T-cell (primary cell): Measurements from ENCODE around the gene XXYLT1. TPM values are rescaled to one million over a fixed set of nuclear protein-coding genes. Genes with fewer than 3 reads are reported as not detected.

Experiments
- ATAC-seq, 4 experiments: fragments of 200-7000 bp in 3 of 4; fragments of 150-1000 bp in 1 of 4; cut with Tn5 transposase; replicated peaks in 1 of 4; 1 replicate in 3 of 4; 2 replicates in 1 of 4; pipeline ENCODE4 v1.10.0; 2021; ENCODE audit warnings: moderate library complexity in 3 of 4, mild to moderate bottlenecking in 2 of 4, moderate number of reproducible peaks in 1 of 4
- CTCF ChIA-PET, 2 donors: fragments of 300-600 bp; sonication (Branson Sonifier 250); formaldehyde crosslinking; loops; one replicate each; lab custom pipeline; 2022; ENCODE audit warnings: antibody characterized with exemption in 2 of 2; lab: Charles Lee
- POLR2A ChIA-PET, 2 donors: fragments of 300-600 bp; sonication (Branson Sonifier 250); formaldehyde crosslinking; loops; one replicate each; lab custom pipeline; 2022; ENCODE audit warnings: antibody characterized with exemption in 2 of 2; lab: Charles Lee
- DNase-seq, 35 experiments: peaks; one replicate each; pipeline versions ENCODE4 v3.0.0 to v3.0.0-alpha.2; 2013 to 2023
- H3K27ac ChIP-seq: one replicate; pipeline ENCODE4 v1.5.1; 2013; ENCODE audit warnings: low read length
- H3K27me3 ChIP-seq, 2 experiments: replicated peaks in 1 of 2; 1 replicate in 1 of 2; 2 replicates in 1 of 2; pipeline versions ENCODE4 v1.6.1 to v1.7.0; 2013; ENCODE audit warnings: low read length in 1 of 2, mixed read lengths in 1 of 2; ENCODE audit not compliant: control insufficient read depth in 2 of 2, insufficient read depth in 2 of 2; ENCODE audit errors: extremely low read depth in 1 of 2
- H3K36me3 ChIP-seq, 2 donors: 1 replicate in 1 of 2; 2 replicates in 1 of 2; pipeline versions ENCODE4 v1.6.1 to v1.7.0; 2013; ENCODE audit warnings: low read length in 1 of 2; ENCODE audit not compliant: control insufficient read depth in 2 of 2, insufficient read depth in 1 of 2; ENCODE audit errors: extremely low read depth in 1 of 2
- H3K4me1 ChIP-seq, 2 experiments: 1 replicate in 1 of 2; 2 replicates in 1 of 2; pipeline versions ENCODE4 v1.6.1 to v1.7.0; 2013; ENCODE audit warnings: low read length in 2 of 2, mixed read lengths in 1 of 2; ENCODE audit not compliant: insufficient read depth in 2 of 2, control insufficient read depth in 1 of 2; ENCODE audit errors: extremely low read depth in 1 of 2
- H3K4me3 ChIP-seq, 2 donors: 1 replicate in 1 of 2; 2 replicates in 1 of 2; pipeline versions ENCODE4 v1.5.1 to v1.7.0; 2013; ENCODE audit warnings: mild to moderate bottlenecking in 2 of 2, low read length in 1 of 2, moderate library complexity in 1 of 2; ENCODE audit not compliant: control insufficient read depth in 1 of 2; ENCODE audit errors: extremely low read depth in 1 of 2
- H3K9me3 ChIP-seq: 2 replicates; pipeline ENCODE4 v1.7.0; 2013
- H3K27ac Mint-ChIP-seq, 2 donors: one replicate each; pipeline ENCODE4 v1.8.0; 2020 to 2021; ENCODE audit warnings: mild to moderate bottlenecking in 2 of 2, mixed read lengths in 2 of 2
- H3K27me3 Mint-ChIP-seq, 2 donors: one replicate each; pipeline ENCODE4 v1.8.0; 2021 to 2022; ENCODE audit warnings: mixed read lengths in 2 of 2
- H3K36me3 Mint-ChIP-seq: one replicate; pipeline ENCODE4 v1.8.0; 2021; ENCODE audit warnings: mixed read lengths
- H3K4me1 Mint-ChIP-seq, 3 donors: one replicate each; pipeline ENCODE4 v1.8.0; 2020 to 2022; ENCODE audit warnings: mixed read lengths in 3 of 3, mild to moderate bottlenecking in 1 of 3
- H3K4me3 Mint-ChIP-seq, 3 donors: one replicate each; pipeline ENCODE4 v1.8.0; 2020 to 2022; ENCODE audit warnings: mild to moderate bottlenecking in 3 of 3, mixed read lengths in 3 of 3, moderate library complexity in 3 of 3
- H3K9me3 Mint-ChIP-seq, 3 donors: one replicate each; pipeline ENCODE4 v1.8.0; 2020 to 2022; ENCODE audit warnings: mixed read lengths in 3 of 3
- WGBS: methylation state at CpG from one replicate; pipeline ENCODE4 v1.1.5; 2013; ENCODE audit warnings: missing lambda C conversion rate; ENCODE audit not compliant: insufficient coverage; 5-methylcytosine and 5-hydroxymethylcytosine counted together
- total RNA-seq, 35 experiments: library from RNA in 6 of 35; stranded (reverse) in 6 of 35; fragments of 120-200 nt in 1 of 35; gene quantifications; one replicate each; pipeline versions ENCODE4 v1.2.1 to v1.2.4 and lab custom pipeline; 2013 to 2026

The XXYLT1 gene
- total RNA-seq, 5 donors from 2014 or later (not counting 1 experiment from before 2014, with no cell fraction given) = 4.6 to 9.1 (median 5.7) TPM

DNA sequence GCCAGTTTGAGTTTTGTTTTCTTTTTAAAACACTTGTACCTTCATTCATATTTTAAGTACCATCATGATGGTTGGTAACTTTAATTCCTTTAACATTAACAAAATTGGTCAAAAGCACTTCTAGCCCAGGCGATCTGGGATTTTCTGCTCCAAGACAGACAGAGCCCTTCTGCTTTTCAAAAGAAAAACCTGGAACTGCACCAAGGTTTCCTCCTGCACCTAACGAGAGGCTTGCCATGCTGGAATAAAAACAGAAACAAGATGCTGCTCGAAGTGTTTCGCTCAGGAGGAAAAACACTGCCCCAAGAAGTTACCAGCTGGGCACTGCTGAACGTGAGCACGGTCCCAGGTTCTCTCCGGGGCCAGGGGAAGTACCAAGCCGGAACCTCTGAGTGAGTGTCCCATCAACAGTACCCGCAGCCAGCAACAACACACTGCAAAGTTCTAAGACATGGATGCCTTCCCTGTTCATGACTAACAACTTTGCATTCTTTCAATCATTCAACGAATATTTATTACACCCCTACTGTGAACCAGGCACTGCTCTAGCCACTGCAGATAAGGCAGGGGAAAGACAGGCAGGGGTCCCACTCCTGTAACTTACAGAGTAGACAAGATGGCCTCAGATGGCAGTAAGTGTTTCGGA, 98.8 kb downstream of the XXYLT1 start:
- Histone ChIP-seq H3K27ac (no peak overlapping the region), H3K27me3 (no peaks in the 10 kb centered on the region), H3K36me3 (no peaks in the 10 kb centered on the region), H3K9me3 (no peaks in the 10 kb centered on the region), H3K4me3 (no peak overlapping the region), H3K4me1 (no peaks in the 10 kb centered on the region)
- Mint-ChIP-seq H3K27ac (no peak overlapping the region), H3K36me3 (peaks cover 16% of the 10 kb centered on the region), H3K9me3 (no peaks in the 10 kb centered on the region), H3K4me1 (no peaks in the 10 kb centered on the region), H3K4me3 (no peak overlapping the region), H3K27me3 (no peaks in the 10 kb centered on the region)
- ChIA-PET POLR2A (no interaction called here), CTCF (no interaction called here)
- ATAC-seq (no peak), DNase-seq (no peak)
- 66% methylated on average over 9 of the region's 11 CpGs for WGBS

DNA sequence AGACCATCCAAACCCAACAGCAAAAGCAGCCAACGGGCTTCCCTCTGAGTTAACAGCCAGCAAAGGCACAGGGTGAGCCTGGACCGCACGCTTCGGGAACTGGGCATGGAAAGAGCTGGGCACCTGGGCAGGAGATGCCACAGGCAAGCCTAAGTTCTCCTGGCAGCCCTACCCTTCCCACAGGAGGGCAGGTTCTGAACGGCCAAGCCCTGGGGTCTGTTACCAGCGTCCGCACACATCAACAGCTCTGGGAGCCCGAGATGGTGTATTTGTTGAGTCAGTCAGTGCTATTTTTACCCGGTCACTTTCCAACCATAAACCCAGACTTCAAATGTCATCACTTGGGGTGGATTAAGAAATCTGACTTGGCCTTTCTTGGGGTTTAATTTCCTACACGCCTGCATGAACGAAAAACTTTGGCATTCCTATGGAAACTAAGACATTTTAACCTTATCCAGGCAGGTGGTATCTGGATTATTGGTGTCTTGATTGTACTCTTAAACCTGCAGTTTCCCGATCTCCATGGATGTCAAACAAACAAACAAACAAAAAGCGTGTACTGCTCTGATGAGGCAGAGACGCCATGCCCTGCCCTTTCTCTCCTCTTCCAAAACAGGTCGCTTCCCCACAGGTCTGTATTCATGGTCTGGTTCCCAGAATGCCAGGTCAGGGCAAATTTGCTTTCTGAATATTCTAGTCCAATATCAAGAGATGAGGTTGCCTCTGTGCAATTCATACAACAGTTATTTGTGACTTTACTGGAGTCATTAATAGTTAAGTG, 99.7 kb downstream of the XXYLT1 start:
- H3K9me3 ChIP-seq = no peaks in the 10 kb centered on the region
- Mint-ChIP-seq H3K4me3 (no peak overlapping the region), H3K9me3 (no peaks in the 10 kb centered on the region), H3K27me3 (no peaks in the 10 kb centered on the region), H3K27ac (no peak overlapping the region), H3K4me1 (no peaks in the 10 kb centered on the region), H3K36me3 (peaks cover 15% of the 10 kb centered on the region)
- no peak overlapping the region for H3K27ac ChIP-seq
- H3K27me3 ChIP-seq = no peaks in the 10 kb centered on the region
- no peak for ATAC-seq
- no peaks in the 10 kb centered on the region for H3K36me3 ChIP-seq
- ChIA-PET CTCF (no interaction called here), POLR2A (no interaction called here)
- H3K4me1 ChIP-seq = no peaks in the 10 kb centered on the region
- H3K4me3 ChIP-seq = no peak overlapping the region
- no peak for DNase-seq
- WGBS = 86% methylated on average over 3 of the region's 15 CpGs

DNA sequence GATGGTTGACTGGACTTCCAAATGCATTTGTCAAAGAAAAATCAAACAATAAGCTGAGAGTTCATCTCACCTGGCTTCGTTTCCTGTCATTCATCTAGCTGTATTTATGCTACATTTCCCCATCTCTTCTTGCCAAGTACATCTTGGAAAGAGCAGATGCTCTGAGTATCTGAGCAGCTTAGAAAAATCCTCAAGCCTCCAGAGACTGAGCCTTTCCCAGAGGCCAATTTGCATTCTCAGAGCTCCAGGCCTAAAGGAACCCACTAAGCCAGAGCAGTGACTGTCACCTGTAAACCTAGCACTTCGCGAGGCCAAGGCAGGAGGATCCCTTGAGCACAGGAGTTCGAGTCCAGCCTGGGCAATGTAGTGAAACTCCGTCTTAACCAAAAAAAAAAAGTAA, 100.5 kb downstream of the XXYLT1 start:
- peaks cover 12% of the 10 kb centered on the region for H3K36me3 Mint-ChIP-seq
- H3K4me1 ChIP-seq = no peaks in the 10 kb centered on the region
- H3K9me3 ChIP-seq = no peaks in the 10 kb centered on the region
- H3K27ac Mint-ChIP-seq = no peak overlapping the region
- no peak overlapping the region for H3K27ac ChIP-seq
- no peaks in the 10 kb centered on the region for H3K27me3 ChIP-seq
- POLR2A ChIA-PET = no interaction called here
- DNase-seq (no peak), ATAC-seq (no peak)
- H3K27me3 Mint-ChIP-seq = no peaks in the 10 kb centered on the region
- H3K36me3 ChIP-seq = no peaks in the 10 kb centered on the region
- WGBS = 80% methylated on average over 1 of the region's 5 CpGs
- H3K9me3 Mint-ChIP-seq = no peaks in the 10 kb centered on the region
- H3K4me1 Mint-ChIP-seq = peaks cover 0 to 4% (median 0%) of the 10 kb centered on the region in 3 donors
- CTCF ChIA-PET = no interaction called here
- no peak overlapping the region for H3K4me3 ChIP-seq
- no peak overlapping the region for H3K4me3 Mint-ChIP-seq

DNA sequence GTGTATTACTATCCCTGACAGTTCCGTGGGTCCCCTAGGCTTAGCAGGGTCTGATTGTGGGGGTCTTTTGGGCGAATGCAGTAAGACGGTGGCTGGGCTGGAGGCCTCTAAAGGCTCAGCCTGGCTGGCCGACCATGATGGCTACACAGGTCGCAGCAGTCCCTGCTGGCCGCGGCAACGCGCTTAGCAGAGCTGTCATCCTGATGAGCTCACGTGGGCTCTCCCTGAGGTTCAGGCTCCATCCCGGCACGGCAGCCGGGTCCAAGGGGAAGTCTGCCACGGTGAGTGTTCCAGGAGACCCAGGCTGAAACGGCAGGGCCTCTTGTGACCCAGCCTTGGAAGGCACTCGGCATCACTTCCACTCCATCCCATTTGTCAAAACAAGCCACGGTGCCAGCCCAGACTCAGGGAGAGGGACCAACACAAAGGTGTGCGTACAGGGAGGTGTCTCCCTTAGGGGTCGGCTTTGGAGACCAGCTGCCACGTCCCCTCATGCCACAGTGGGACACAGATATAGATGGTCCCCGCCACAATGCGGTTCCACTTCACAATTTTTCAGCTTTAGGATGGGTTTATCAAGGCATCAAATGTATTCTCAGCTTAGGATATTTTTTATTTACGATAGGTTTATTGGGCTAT, 101.8 kb downstream of the XXYLT1 start:
- peaks cover 3% of the 10 kb centered on the region for H3K36me3 Mint-ChIP-seq
- WGBS = 97% methylated on average over 19 of the region's 23 CpGs
- H3K27ac Mint-ChIP-seq = no peak overlapping the region
- no peaks in the 10 kb centered on the region for H3K36me3 ChIP-seq
- H3K4me3 ChIP-seq = no peak overlapping the region
- no peaks in the 10 kb centered on the region for H3K27me3 Mint-ChIP-seq
- no peaks in the 10 kb centered on the region for H3K27me3 ChIP-seq
- H3K4me3 Mint-ChIP-seq = no peak overlapping the region
- ChIA-PET POLR2A (no interaction called here), CTCF (interaction anchor here in 1 of 2 donors (0.6 kb wide), 1 partner anchor 681 kb away, joined by 8 read pairs; no protein-coding TSS in a partner anchor)
- H3K4me1 ChIP-seq = peaks cover 0 to 2% of the 10 kb centered on the region in 2 experiments
- H3K9me3 Mint-ChIP-seq = no peaks in the 10 kb centered on the region
- ATAC-seq (no peak), DNase-seq (no peak)
- no peak overlapping the region for H3K27ac ChIP-seq
- H3K9me3 ChIP-seq = no peaks in the 10 kb centered on the region
- peaks cover 3 to 8% (median 3%) of the 10 kb centered on the region in 3 donors for H3K4me1 Mint-ChIP-seq

DNA sequence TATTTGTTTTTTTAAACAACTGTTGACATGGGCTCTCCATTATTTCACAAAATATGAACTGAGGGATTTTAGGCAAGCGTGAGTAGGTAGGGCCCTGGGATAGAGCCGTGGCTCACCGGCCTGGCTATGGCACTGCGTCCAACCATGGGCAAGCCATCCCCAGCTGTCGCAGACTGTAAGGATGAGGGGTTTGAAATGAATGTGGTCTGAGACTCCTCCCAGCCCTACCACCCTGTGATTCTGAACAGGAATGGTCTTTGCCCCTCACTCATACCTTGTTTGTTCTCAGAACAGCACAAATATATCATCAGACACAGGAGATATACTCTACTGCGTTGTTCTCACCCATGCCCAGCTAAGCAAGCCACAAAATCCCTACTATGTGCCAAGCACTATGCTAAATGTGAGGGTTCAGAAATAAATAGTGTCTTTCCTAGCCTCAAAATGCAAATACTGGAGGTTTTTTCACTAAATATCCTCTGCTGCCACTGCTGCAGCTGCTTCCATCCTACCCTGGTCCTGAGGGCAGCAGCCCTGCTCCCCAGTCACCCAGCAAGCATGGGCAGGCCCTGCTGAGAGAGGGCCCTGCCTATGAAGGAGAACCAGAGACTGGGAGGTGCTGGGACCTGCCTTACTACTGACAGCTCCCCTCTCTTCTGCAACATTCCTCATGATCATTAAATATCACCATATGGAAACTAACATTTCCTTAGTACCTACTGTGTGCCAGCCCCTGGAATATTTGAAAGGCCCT, 102.8 kb downstream of the XXYLT1 start:
- Mint-ChIP-seq H3K27ac (no peak overlapping the region), H3K4me3 (no peak overlapping the region), H3K4me1 (peaks cover 11 to 18% (median 12%) of the 10 kb centered on the region in 3 donors), H3K27me3 (no peaks in the 10 kb centered on the region), H3K9me3 (no peaks in the 10 kb centered on the region), H3K36me3 (peaks cover 3% of the 10 kb centered on the region)
- Histone ChIP-seq H3K36me3 (no peaks in the 10 kb centered on the region), H3K4me1 (peaks cover 0 to 8% of the 10 kb centered on the region in 2 experiments), H3K27ac (no peak overlapping the region), H3K27me3 (no peaks in the 10 kb centered on the region), H3K9me3 (no peaks in the 10 kb centered on the region), H3K4me3 (no peak overlapping the region)
- ChIA-PET POLR2A (no interaction called here), CTCF (interaction anchor here in 1 of 2 donors (0.6 kb wide), 1 partner anchor 696 kb away, joined by 3 read pairs; no protein-coding TSS in a partner anchor)
- ATAC-seq (no peak), DNase-seq (no peak)
- WGBS = no CpG with 5 or more reads among the region's 6 CpGs

DNA sequence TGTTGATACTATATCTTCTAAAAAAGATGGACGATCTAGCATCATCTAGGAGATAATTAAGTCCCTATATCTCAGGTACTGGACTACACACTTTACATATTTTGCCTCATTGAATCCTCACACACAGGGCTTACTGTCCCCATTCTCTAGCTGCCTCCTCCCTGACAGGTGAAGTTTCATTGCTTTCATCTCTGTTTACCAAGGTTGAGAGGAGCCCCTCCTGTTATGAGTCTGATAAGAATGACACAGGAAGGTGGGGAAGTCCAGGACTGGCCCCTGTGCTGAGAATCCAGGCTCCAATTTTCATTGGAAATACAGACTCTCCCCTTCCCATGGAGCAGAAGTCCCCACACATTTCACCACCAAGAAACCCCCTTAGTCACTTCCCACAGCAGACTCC, 105.2 kb downstream of the XXYLT1 start:
- H3K4me3 Mint-ChIP-seq = no peak overlapping the region
- H3K4me3 ChIP-seq = no peak overlapping the region
- H3K9me3 ChIP-seq = no peaks in the 10 kb centered on the region
- H3K4me1 ChIP-seq = peaks cover 7 to 23% of the 10 kb centered on the region in 2 experiments
- H3K27me3 ChIP-seq = no peaks in the 10 kb centered on the region
- peaks cover 26 to 32% (median 28%) of the 10 kb centered on the region in 3 donors for H3K4me1 Mint-ChIP-seq
- H3K27me3 Mint-ChIP-seq = no peaks in the 10 kb centered on the region
- WGBS = 86% methylated on average over 1 of the region's 1 CpG
- POLR2A ChIA-PET = no interaction called here
- ATAC-seq (no peak), DNase-seq (no peak)
- no peak overlapping the region for H3K27ac Mint-ChIP-seq
- no peak overlapping the region for H3K27ac ChIP-seq
- CTCF ChIA-PET = no interaction called here
- no peaks in the 10 kb centered on the region for H3K36me3 Mint-ChIP-seq
- no peaks in the 10 kb centered on the region for H3K9me3 Mint-ChIP-seq
- no peaks in the 10 kb centered on the region for H3K36me3 ChIP-seq
